Choroid plexus epithelial cell (primary cell): ENCODE data around the gene CDH5.

Experiments used
- DNase-seq: peaks from one replicate; pipeline ENCODE4 v3.0.0-alpha.2; 2010; ENCODE audit warnings: low read depth
- H3K4me3 ChIP-seq: 2 replicates; pipeline ENCODE4 v1.5.1; 2011; ENCODE audit warnings: low read depth, mild to moderate bottlenecking, control low read depth, low read length, moderate library complexity
- TF ChIP-seq, protein P1 (sequence below): conservative IDR thresholded peaks from 2 replicates; pipeline ENCODE4 v1.5.1; 2011; ENCODE audit warnings: low read depth, mild to moderate bottlenecking, control low read depth, inconsistent platforms, low read length, moderate library complexity

CDH5 gene

GRCh38 chr16:66374176-66374575, 7.7 kb downstream of the CDH5 start:
- no peak for DNase-seq
- TF ChIP-seq, protein P1, sequence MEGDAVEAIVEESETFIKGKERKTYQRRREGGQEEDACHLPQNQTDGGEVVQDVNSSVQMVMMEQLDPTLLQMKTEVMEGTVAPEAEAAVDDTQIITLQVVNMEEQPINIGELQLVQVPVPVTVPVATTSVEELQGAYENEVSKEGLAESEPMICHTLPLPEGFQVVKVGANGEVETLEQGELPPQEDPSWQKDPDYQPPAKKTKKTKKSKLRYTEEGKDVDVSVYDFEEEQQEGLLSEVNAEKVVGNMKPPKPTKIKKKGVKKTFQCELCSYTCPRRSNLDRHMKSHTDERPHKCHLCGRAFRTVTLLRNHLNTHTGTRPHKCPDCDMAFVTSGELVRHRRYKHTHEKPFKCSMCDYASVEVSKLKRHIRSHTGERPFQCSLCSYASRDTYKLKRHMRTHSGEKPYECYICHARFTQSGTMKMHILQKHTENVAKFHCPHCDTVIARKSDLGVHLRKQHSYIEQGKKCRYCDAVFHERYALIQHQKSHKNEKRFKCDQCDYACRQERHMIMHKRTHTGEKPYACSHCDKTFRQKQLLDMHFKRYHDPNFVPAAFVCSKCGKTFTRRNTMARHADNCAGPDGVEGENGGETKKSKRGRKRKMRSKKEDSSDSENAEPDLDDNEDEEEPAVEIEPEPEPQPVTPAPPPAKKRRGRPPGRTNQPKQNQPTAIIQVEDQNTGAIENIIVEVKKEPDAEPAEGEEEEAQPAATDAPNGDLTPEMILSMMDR: no peak
- no peak overlapping the region for H3K4me3 ChIP-seq

- no peak for DNase-seq
- H3K4me3 ChIP-seq: no peak overlapping the region
- TF ChIP-seq, protein P1: no peak
These were observed 9.0 kb downstream of the CDH5 start for GRCh38 chr16:66375451-66375850.

DNA sequence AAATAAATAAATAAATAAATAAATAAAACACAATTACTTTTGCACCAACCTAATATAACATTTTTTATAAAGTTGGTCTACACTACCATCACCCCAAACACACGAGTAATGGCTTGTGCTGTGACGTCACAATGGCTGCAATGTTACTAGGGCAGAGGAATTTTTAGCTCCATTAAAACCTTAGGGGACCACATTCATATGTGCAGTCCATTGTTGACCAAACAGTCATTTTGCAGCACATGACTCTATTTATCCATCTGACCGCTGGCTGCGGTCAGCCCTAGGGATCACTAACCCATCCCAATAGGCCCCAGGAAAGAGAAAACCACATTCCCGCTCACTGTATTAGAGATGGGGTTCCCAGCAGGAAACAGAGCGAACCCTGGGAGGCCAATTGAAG, 9.6 kb downstream of the CDH5 start:
- DNase-seq: no peak
- TF ChIP-seq, protein P1: no peak
- no peak overlapping the region for H3K4me3 ChIP-seq

- DNase-seq: no peak
- no peak overlapping the region for H3K4me3 ChIP-seq
- TF ChIP-seq, protein P1: no peak
These were observed 10.2 kb downstream of the CDH5 start for GRCh38 chr16:66376577-66377305.

DNA sequence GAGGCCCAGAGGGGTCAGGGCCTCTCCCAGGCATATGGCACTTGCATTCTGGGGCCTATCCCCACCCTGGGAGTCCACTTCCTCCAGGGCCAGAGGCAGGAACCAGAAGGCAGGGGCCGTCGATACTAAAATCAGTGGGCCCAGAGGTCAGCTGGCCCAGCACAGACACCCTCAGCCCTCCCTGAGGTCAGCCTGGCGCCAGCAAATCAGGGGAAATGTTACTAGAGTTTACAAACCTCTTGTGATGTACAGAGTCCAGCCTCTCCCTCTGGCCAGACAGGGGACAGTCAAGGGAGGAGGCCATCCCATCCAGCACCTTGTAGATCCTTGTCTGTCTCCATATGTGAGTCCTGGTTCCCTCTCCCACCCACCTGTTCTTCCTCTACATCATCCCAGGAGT, 10.8 kb downstream of the CDH5 start:
- TF ChIP-seq, protein P1: no peak
- no peak for DNase-seq
- no peak overlapping the region for H3K4me3 ChIP-seq

DNA sequence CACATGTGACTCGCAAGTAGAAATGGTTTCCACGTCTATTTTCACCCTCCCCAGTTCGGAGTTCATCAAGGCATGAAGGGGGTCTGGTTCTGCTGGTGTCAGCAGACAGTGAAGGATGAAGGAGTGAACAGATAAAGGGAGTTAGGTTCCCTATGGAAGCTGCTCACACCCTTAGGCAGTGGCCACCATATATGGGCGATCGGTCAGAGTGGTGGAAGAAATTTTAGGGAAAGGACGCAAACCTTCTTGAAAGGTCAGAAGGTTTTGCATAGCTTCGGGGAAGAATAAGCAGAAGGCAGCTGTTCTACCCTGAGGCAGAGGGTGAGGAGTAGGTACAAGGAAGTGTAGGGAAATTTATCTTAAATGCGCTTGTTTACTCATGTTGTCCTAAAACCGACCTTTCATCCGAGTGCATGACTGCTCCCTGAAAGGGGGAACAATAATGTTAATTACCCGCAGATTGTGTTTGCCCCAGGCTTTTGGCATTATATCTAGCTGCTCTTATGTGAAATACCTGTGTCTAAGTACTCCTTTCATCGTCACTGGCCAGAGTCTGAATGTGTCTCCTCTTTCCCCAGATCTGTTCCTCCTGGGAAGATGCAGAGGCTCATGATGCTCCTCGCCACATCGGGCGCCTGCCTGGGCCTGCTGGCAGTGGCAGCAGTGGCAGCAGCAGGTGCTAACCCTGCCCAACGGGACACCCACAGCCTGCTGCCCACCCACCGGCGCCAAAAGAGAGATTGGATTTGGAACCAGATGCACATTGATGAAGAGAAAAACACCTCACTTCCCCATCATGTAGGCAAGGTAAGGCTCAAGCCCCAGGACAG, 12.5 kb downstream of the CDH5 start:
- no peak overlapping the region for H3K4me3 ChIP-seq
- TF ChIP-seq, protein P1: no peak
- DNase-seq: no peak
